Hematopoietic multipotent progenitor cell treated with erythropoietin and hydrocortisone succinate and interleukin-3 and kit ligand, for 6 days (in vitro differentiated cells): Measurements from ENCODE around the gene TTLL9.

Source experiments
- DNase-seq: peaks from one replicate; pipeline ENCODE4 v3.0.0-alpha.2; 2015

The TTLL9 gene

DNA sequence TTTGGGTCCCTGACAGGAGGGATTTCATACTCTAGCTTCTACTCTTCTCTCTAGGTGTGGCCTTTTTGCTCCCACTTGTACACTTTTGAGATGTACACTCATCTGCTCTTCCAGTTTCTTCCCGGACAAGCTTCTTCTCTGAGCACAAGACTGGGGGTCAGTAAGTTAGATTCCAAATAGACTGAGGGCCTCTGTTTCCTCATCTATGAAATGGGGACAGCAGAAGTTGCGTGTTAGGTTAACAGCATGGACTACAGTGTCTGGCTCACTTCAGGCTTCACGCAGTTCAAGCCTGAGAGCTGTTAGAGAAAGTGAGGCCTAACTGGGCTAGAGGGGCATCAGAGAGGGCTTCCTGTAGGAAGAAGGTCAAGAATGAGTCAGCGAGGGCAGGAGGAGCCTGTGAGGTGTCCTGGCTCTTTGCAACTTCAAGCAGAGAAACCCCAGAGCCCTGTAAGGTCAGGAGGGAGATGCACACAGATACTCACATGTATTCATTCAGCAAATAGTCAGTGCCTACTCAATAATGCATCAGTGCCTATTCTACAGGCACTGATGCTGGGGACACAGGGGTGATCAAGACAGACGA lies 118.1 kb downstream of the TTLL9 start:
- DNase-seq = no peak

DNA sequence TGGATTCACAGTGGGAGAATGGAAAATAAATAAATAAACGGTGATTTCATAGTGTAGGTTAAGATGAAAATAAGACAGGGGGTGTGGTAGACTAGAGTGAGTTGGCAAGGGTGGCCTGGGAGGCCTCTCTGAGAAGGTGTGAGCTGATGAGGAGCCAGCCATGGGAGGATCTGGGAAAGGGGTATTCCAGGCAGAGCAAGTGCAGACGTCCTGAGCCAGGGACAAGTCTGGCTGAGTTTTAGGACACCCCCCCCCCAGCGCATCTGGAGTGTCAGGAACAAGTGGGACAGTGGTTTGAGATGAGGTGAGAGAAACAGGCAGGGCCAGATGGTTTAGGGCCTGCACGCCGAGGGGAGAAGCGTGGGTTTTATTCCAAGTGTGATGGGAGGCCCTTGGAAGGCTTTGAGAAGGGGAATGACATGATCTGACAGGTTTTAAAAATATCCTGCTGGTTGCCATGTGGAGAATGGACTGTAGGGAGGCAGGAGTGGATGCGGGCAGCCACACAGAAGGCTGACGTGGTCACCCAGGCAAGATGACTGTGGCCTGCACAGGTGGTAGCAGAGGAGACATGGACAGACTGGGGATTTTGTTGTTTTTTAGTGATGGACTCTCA lies 118.7 kb downstream of the TTLL9 start:
- no peak for DNase-seq

DNA sequence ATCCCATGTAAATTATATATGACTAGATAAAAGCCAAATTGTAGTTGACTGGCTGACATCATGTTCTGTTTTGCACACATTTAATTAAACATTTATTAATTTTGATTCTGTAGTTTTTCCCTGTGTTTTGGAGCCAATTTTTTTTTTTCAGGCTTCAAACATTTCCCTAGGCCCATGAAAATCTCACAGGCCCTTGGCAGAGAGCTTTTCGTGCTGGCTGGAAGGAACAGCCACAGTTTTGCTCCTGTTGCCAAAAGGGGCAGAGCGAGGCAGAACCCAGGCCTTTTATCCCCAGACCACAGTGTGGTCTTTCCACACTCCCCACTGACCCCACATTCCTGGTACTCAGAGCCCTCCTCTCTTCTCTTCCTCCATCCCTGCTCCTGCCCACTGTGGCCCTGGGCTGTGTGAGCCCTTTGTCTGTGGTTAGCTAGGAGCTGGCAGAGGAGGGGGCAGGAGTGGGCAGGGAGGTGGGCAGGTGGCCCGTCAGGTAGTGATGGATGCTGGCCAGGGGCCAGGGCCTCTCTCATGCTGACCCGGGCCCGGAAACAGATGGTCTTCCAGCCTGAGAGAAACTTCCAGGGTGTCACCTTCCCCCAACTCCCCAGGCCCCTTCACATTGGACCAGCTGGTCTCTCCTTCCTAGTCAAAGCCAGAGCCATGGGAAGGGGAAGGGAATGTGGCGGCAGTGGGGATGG lies 120.4 kb downstream of the TTLL9 start:
- DNase-seq = no peak

DNA sequence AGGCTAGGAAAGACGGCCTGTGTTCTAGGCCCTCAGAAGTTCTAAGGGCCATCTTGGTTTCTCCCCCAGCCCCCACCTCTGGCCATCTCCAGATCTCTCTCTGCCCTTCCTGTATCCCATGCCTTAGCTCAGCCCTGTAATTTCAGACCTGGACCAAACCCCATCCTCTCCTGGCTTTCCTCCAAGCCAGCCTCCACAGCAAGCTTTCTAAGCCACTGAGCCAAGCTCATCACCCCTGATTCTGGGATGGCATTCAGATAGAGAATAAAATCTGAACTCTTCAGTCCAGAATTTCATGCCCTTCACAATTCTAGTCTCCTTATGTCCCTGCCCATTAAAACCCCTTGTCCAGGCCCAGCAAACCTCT lies 120.9 kb downstream of the TTLL9 start:
- DNase-seq = no peak

DNA sequence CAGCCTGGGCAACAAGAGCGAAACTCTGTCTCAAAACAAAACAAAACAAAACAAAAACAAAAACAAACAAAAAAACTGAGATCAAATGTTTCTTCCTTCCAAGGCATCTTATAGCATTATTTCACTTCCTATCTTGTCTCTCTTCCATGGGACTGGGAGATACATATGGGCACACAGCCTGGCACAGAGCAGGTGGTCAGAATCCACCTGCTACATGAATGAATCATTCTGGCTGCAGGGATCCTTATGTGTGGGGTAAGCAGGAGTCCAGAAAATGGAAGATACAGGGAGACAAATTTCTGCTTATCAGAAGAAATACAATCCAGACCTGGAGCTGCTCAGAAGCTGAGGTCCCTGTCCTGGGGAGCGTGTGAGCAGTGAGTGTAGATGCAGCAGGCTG lies 121.7 kb downstream of the TTLL9 start:
- no peak for DNase-seq
